Measurements from ENCODE around the gene CCL21.
A peak's percentile ranks its signal among the peaks of the same experiment; 100 is the strongest.

CCL21 gene

DNA sequence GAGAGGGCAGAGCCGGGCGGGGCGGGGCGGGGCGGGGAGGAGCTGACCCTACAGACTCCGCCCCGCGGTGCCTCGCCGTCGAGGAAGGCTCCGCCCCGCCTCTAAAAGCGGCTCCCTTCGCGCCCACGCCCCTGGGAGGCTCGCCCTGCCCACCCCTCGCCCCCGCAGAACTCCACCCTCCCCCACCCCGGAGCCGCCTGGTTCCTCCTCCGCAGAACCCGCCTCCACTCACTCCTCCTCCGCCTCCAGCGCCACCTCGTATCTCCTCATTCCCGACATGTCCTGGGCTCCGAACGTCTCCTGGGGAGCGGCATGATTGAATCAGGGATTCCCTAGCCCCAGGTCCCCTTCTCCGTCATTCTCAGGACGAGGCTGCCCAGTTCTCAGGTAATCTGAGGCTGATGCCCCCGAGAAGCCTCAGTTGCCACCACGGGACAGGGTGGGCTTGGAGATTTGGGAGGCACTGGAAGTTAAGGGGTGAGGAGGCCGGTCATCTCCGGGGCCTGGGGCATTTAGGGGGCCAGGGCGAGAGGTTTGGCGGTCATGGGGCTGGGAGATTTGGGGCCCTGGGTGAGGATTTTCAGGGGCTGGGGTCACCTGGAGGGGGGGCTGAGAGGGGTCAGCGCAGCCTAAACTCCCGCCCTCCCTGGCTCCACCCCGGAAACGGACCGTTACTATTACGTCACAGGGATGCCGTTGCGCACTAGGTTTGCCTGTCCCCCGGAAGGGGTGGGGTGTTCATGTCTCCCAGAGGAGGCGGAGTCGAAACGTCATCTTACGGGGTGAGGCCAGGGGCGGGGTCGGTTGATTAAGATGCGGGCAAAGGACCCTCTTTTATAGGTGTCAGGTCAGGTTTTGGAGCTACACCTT, 44.3 kb downstream of the CCL21 start (continued):
- TF ChIP-seq, protein P1, sequence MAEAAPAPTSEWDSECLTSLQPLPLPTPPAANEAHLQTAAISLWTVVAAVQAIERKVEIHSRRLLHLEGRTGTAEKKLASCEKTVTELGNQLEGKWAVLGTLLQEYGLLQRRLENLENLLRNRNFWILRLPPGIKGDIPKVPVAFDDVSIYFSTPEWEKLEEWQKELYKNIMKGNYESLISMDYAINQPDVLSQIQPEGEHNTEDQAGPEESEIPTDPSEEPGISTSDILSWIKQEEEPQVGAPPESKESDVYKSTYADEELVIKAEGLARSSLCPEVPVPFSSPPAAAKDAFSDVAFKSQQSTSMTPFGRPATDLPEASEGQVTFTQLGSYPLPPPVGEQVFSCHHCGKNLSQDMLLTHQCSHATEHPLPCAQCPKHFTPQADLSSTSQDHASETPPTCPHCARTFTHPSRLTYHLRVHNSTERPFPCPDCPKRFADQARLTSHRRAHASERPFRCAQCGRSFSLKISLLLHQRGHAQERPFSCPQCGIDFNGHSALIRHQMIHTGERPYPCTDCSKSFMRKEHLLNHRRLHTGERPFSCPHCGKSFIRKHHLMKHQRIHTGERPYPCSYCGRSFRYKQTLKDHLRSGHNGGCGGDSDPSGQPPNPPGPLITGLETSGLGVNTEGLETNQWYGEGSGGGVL (tag by site-specific recombination; IDR thresholded peaks at IDR 0.05), result peak; percentile 87
- TF ChIP-seq ZBTB8A (tag by site-specific recombination; IDR thresholded peaks at IDR 0.05) (no peak), MYNN (tag by site-specific recombination; IDR thresholded peaks at IDR 0.05; ENCODE audit: borderline replicate concordance) (no peak), ZNF354C (tag by site-specific recombination; IDR thresholded peaks at IDR 0.05; ENCODE audit: borderline replicate concordance, low read depth) (no peak), ZBTB48 (tag by site-specific recombination; IDR thresholded peaks at IDR 0.05) (peak; percentile 65; the same call in 1 of the 2 replicates), ZNF394 (tag by site-specific recombination; IDR thresholded peaks at IDR 0.05; ENCODE audit: borderline replicate concordance) (no peak), ZXDB (tag by site-specific recombination; IDR thresholded peaks at IDR 0.05) (peak; percentile 38; the same call in 1 of the 2 replicates), ZNF664 (tag by site-specific recombination; IDR thresholded peaks at IDR 0.05) (no peak), ZNF266 (tag by site-specific recombination; IDR thresholded peaks at IDR 0.05; ENCODE audit: low read depth) (no peak), ZNF701 (tag by site-specific recombination; IDR thresholded peaks at IDR 0.05) (no peak), KLF17 (tag by site-specific recombination; IDR thresholded peaks at IDR 0.05) (no peak), SP7 (tag by site-specific recombination; IDR thresholded peaks at IDR 0.05) (peak; percentile 48; the same call in 1 of the 2 replicates), ZIC2 (tag by site-specific recombination; IDR thresholded peaks at IDR 0.05) (0 out of 2 replicates have a peak, but pooled peaks have one; percentile 20), CTCF (tag by site-specific recombination; IDR thresholded peaks at IDR 0.05) (no peak; the same call in 1 of the 2 replicates), SP2 (tag by site-specific recombination; IDR thresholded peaks at IDR 0.05) (peak; percentile 73), ZNF174 (tag by site-specific recombination; IDR thresholded peaks at IDR 0.05) (no peak), ZNF549 (tag by site-specific recombination; IDR thresholded peaks at IDR 0.05) (no peak), ZNF24 (tag by site-specific recombination; IDR thresholded peaks at IDR 0.05) (no peak), ZNF239 (tag by site-specific recombination; IDR thresholded peaks at IDR 0.05) (no peak), ZBTB20 (tag by site-specific recombination; IDR thresholded peaks at IDR 0.05) (peak; percentile 87), ZNF16 (tag by site-specific recombination; IDR thresholded peaks at IDR 0.05; ENCODE audit: low read depth) (no peak), ZNF571 (tag by site-specific recombination; IDR thresholded peaks at IDR 0.05) (no peak), ZNF292 (tag by site-specific recombination; IDR thresholded peaks at IDR 0.05; ENCODE audit: borderline replicate concordance, low read depth) (no peak)
- TF ChIP-seq, protein P2, sequence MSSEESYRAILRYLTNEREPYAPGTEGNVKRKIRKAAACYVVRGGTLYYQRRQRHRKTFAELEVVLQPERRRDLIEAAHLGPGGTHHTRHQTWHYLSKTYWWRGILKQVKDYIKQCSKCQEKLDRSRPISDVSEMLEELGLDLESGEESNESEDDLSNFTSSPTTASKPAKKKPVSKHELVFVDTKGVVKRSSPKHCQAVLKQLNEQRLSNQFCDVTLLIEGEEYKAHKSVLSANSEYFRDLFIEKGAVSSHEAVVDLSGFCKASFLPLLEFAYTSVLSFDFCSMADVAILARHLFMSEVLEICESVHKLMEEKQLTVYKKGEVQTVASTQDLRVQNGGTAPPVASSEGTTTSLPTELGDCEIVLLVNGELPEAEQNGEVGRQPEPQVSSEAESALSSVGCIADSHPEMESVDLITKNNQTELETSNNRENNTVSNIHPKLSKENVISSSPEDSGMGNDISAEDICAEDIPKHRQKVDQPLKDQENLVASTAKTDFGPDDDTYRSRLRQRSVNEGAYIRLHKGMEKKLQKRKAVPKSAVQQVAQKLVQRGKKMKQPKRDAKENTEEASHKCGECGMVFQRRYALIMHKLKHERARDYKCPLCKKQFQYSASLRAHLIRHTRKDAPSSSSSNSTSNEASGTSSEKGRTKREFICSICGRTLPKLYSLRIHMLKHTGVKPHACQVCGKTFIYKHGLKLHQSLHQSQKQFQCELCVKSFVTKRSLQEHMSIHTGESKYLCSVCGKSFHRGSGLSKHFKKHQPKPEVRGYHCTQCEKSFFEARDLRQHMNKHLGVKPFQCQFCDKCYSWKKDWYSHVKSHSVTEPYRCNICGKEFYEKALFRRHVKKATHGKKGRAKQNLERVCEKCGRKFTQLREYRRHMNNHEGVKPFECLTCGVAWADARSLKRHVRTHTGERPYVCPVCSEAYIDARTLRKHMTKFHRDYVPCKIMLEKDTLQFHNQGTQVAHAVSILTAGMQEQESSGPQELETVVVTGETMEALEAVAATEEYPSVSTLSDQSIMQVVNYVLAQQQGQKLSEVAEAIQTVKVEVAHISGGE (tag by site-specific recombination; conservative IDR thresholded peaks at IDR 0.05; ENCODE audit: low read depth), result peak; percentile 89
- TF ChIP-seq, protein P3, sequence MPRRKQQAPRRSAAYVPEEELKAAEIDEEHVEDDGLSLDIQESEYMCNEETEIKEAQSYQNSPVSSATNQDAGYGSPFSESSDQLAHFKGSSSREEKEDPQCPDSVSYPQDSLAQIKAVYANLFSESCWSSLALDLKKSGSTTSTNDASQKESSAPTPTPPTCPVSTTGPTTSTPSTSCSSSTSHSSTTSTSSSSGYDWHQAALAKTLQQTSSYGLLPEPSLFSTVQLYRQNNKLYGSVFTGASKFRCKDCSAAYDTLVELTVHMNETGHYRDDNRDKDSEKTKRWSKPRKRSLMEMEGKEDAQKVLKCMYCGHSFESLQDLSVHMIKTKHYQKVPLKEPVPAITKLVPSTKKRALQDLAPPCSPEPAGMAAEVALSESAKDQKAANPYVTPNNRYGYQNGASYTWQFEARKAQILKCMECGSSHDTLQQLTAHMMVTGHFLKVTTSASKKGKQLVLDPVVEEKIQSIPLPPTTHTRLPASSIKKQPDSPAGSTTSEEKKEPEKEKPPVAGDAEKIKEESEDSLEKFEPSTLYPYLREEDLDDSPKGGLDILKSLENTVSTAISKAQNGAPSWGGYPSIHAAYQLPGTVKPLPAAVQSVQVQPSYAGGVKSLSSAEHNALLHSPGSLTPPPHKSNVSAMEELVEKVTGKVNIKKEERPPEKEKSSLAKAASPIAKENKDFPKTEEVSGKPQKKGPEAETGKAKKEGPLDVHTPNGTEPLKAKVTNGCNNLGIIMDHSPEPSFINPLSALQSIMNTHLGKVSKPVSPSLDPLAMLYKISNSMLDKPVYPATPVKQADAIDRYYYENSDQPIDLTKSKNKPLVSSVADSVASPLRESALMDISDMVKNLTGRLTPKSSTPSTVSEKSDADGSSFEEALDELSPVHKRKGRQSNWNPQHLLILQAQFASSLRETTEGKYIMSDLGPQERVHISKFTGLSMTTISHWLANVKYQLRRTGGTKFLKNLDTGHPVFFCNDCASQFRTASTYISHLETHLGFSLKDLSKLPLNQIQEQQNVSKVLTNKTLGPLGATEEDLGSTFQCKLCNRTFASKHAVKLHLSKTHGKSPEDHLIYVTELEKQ (tag by site-specific recombination; IDR thresholded peaks at IDR 0.05; ENCODE audit: borderline replicate concordance), result 0 out of 2 replicates have a peak, but pooled peaks have one; percentile 18
